SKM-1 (cell line): Measurements from ENCODE around the gene KCNQ1.

Experiments
- DNase-seq: peaks from one replicate; lab custom pipeline; 2025; ENCODE audit not compliant: unreplicated experiment; lab: John Stamatoyannopoulos, UW

Gene KCNQ1

GRCh38 chr11:2771758-2772466 is 327.1 kb downstream of the KCNQ1 start:
- no peak for DNase-seq

GRCh38 chr11:2772544-2773031 is 327.8 kb downstream of the KCNQ1 start:
- no peak for DNase-seq

DNA sequence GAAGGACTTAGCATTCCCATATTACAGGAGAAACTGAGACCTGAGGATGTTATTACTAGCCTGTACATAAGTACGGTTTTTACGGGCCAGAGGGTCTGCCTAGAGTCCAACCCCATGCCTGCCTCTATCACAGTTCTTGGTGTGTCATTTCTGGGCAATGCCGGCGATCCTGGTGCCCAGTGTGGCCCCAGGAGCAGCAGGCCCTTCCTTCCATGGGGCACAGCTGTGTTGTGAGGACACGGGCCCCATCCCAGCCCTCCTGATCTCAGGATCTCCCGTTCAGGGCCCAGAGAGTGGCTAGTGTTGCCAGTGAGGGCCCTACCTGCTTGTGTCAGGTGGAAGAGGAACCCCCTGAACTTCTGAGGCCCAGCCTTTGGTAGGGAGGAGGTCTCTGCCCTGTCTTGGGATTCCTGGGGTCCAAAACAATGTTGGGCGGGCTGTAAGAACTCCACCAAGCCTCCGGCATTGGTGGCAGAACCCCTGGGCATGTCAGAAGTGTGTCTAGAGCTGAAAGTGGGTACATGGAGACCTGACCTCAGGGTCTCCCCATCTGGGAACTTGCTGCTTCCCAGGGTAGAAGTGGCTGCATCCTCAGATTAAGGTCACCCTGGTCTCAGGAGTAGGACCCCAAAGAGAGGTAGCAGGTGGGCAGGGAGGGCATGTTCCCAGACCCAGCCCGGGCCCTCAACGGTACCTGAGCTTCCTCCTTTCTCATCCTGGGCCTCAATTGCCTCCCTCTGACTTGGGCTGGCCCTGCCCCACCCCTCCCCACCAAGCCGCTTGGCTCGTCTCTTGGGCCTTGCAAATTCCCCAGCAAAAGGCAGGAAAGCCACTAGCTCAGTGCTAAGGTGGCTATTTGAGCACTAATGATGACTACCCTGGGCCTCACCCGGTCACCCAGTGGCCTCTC is 329.6 kb downstream of the KCNQ1 start:
- DNase-seq: no peak

DNA sequence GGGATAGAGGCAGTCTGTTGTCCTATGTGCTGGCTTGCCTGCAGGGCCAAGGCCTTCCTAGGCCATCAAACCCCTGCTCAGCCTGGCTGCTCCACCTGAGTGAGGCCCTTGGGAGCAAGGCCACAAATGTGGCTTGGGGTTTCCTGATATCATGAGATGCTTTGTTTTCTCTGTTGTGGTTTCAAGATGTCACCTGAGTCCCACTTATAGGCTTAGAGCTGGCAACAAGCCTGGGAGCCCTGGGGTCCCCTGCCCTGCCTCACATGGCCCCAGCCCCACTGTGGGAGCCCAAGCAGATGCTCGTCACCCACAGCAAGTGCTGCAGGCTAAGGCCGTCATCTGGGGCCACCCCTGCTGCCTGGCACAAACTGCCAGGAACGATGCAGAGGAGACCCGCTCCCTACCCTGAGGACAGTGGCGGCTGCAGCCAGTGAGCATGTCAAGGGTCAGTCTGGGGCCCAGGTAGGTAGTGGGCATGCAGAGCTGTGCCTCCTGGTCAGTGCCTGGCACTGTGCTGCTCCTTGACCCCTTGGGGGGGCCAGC is 330.3 kb downstream of the KCNQ1 start:
- DNase-seq: no peak

DNA sequence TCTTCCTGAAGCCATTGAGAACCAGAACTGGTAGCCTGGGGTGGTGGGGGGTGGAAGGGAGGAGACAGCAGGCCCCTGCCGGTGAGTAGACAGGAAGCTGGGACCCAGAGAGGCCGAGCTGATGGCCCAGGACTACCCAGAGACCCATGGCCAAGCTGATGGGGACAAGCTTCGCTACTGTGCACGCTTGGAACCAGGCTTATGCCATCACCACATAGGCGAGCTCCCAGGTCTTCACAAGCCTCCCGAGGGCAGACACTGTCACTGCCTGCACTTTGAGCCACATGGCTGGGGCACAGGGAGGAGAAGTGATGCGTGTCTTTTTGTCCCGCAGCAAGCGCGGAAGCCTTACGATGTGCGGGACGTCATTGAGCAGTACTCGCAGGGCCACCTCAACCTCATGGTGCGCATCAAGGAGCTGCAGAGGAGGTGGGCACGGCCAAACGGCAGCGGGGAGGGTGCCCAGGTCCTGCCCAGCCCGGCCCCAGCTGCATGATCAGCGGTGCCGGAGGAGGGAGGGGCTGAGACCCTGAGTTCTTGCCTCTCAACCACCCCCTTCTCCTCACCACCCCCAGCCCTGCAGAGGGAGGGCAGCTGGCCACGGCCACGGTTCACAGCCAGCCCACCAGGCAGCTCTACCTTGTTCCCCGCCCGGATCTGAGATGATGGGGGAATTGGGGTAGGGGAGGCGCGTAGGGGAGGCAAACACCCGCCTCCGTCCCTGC is 331.0 kb downstream of the KCNQ1 start:
- DNase-seq: no peak

GRCh38 chr11:2776351-2777061 is 331.7 kb downstream of the KCNQ1 start:
- DNase-seq: no peak

- no peak for DNase-seq
Measured at GRCh38 chr11:2777386-2777785, 332.6 kb downstream of the KCNQ1 start.

- no peak for DNase-seq
Measured at GRCh38 chr11:2777871-2778629, 333.2 kb downstream of the KCNQ1 start.

DNA sequence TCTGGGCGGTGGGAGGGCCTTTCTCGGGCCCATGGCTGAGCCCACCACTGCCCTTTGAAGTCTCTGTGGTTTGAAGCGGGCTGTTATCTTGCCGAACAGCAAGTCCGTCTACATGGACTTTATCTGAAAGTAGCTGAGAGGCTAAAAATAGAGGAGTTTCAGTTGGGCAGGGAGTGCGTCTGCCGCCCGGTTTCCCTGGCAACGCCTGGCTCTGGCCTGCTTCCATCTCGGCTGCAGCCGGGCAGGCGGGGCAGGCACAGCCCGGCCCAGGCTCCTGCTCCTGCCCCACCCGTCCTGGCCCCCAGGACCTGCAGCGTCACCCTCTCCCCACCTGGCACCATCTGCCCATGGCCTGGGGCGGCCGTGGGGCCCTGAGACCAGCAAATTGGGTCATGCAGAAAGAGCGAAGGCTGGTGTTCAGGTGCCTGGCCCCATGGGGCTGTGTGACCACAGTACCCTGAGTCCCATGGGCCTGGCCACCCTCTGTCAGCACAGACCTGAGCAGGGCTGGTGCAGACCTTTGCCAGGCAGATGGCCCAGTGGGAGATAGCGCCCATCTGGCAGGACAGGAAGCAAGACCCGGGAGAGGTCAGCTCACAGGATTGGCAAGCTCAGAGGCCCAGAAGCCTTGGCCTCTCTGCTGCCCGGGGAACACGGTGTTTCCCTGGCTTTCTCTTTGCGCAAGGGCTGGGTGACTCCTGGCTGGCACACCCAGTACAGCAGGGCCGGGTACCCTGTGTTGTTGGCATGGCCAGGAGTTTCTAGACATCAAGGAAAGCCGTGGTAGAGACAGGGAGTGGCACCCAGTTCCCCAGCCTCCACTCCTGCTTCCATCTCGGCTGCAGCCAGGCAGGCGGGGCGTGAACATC is 334.1 kb downstream of the KCNQ1 start:
- DNase-seq: no peak

GRCh38 chr11:2779499-2779980 is 334.7 kb downstream of the KCNQ1 start:
- no peak for DNase-seq

- DNase-seq: no peak
Measured at GRCh38 chr11:2779981-2780849, 335.4 kb downstream of the KCNQ1 start.

- no peak for DNase-seq
Measured at GRCh38 chr11:2780850-2781407, 336.1 kb downstream of the KCNQ1 start.

GRCh38 chr11:2781408-2782274 is 336.8 kb downstream of the KCNQ1 start:
- DNase-seq: no peak

DNA sequence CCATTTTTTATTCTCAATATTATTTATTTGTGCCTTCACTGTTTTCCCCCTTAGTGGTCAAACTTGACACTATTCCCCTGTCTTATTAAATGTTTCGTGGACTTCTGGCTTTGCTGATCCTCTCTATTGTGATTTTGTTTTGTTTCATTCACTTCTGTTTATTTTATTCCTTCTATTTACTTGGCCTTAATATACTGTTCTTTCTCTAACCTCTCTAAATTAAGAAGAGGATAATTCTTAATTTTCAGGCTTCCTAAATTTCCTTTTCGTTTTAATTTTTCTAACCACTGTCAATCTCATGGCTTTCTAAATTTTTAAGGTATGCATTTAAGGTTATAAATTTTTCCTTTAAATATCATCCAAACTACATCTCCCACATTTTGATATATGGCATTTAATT is 338.0 kb downstream of the KCNQ1 start:
- no peak for DNase-seq

- DNase-seq: no peak
Measured at GRCh38 chr11:2783536-2784082, 338.8 kb downstream of the KCNQ1 start.

DNA sequence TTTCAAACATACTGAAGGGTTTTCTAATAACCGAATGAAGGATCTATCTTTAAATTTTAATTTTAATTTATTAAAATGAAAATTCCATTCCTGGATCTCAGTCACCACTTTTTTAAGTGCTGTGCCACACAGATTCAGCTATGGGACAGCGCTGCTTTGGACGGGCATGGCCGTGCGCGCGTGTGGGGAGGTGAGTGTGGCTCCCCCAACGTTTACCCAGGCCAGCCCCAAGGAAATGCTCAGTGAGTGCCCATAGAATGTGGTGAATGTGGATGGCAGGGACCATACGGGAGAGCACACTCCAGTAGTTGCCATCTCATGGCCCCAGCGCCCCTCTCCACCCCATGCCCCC is 343.0 kb downstream of the KCNQ1 start:
- DNase-seq: no peak
